ENCODE measurements around the gene FAM20A. TPM values are rescaled to one million over a fixed set of nuclear protein-coding genes. Genes with fewer than 3 reads are reported as not detected.

Gene FAM20A
- total RNA-seq, 1 experiment from 2014 or later: not detected

GRCh38 chr17:68572138-68572842 is 28.9 kb downstream of the FAM20A start:
- POLR2A ChIA-PET: no interaction called here

More at GRCh38 chr17:68572138-68572842, 28.9 kb downstream of the FAM20A start:
- no peaks in the 10 kb centered on the region for H3K79me2 ChIP-seq (ENCODE audit: insufficient read depth, low read length)
- no peaks in the 10 kb centered on the region for H4K20me1 ChIP-seq (ENCODE audit: insufficient read depth)
- no peak overlapping the region for H2AFZ ChIP-seq (ENCODE audit: low read depth, low read length, poor library complexity, severe bottlenecking)
- H3K36me3 ChIP-seq (ENCODE audit: control insufficient read depth in 1 of 2, insufficient read depth in 2 of 2, low read length in 2 of 2): no peaks in the 10 kb centered on the region
- H3K9me3 ChIP-seq (ENCODE audit: control insufficient read depth in 1 of 2, insufficient read depth in 1 of 2, low read depth in 1 of 2, low read length in 2 of 2): no peaks in the 10 kb centered on the region
- RAD21 ChIA-PET (ENCODE audit: low non-redundant PET in 1 of 2, low total read pairs in 2 of 2, uncharacterized antibody in 2 of 2, unreplicated experiment in 2 of 2): no interaction called here
- H3K4me1 ChIP-seq (ENCODE audit: control insufficient read depth in 1 of 2, insufficient read depth in 2 of 2, low read length in 2 of 2): no peaks in the 10 kb centered on the region
- no peak for DNase-seq (ENCODE audit: low read depth, low spot score)
- no peak overlapping the region for H3K27ac ChIP-seq (ENCODE audit: low read depth, low read length)
- no peak for TF ChIP-seq FOSL1 (IDR thresholded peaks at IDR 0.05; ENCODE audit: low read depth)
- no peak for TF ChIP-seq POLR2AphosphoS5 (IDR thresholded peaks at IDR 0.05; ENCODE audit: low read depth, low read length)
- no peak for TF ChIP-seq SRF (IDR thresholded peaks at IDR 0.05; ENCODE audit: low read depth)
- TF ChIP-seq ZNF274 (IDR thresholded peaks at IDR 0.05; ENCODE audit: low read depth, low read length): no peak
- TF ChIP-seq RAD21 (IDR thresholded peaks at IDR 0.05; ENCODE audit: low read depth): no peak
- no peak for TF ChIP-seq JUND (IDR thresholded peaks at IDR 0.05)
- no peak for TF ChIP-seq ZBTB33 (IDR thresholded peaks at IDR 0.05; ENCODE audit: extremely low read depth, insufficient replicate concordance, low read length)
- TF ChIP-seq POLR2A (IDR thresholded peaks at IDR 0.05; ENCODE audit: borderline replicate concordance, extremely low read depth, insufficient read depth, insufficient read length): no peak
- TF ChIP-seq CTCF (IDR thresholded peaks at IDR 0.05 in 2 of 3, conservative IDR thresholded peaks at IDR 0.05 in 1 of 3; ENCODE audit: borderline replicate concordance in 1 of 3, insufficient read depth in 1 of 3, low read depth in 2 of 3, low read length in 2 of 3): no peak
- TF ChIP-seq TCF7L2 (IDR thresholded peaks at IDR 0.05; ENCODE audit: borderline replicate concordance, extremely low read depth, insufficient read depth, insufficient read length): no peak
- TF ChIP-seq EZH2phosphoT487 (IDR thresholded peaks at IDR 0.05; ENCODE audit: borderline replicate concordance): no peak
- no peak for TF ChIP-seq MAX (IDR thresholded peaks at IDR 0.05)
- no peak for TF ChIP-seq EGR1 (IDR thresholded peaks at IDR 0.05; ENCODE audit: low read depth)
- no peak for TF ChIP-seq SP1 (IDR thresholded peaks at IDR 0.05; ENCODE audit: low read depth)
- no peak overlapping the region for H3K4me3 ChIP-seq (replicated peaks in 1 of 2; ENCODE audit: low read depth in 1 of 2, low read length in 2 of 2)
- intact Hi-C loops (cut with micrococcal nuclease): loop anchor here (5.0 kb wide), 1 partner anchor 100 kb away; no protein-coding TSS in a partner anchor
- H3K27me3 ChIP-seq (ENCODE audit: insufficient read depth, low read length): no peaks in the 10 kb centered on the region
- no peaks in the 10 kb centered on the region for H3K9me2 ChIP-seq (ENCODE audit: insufficient read depth)
- H3K9ac ChIP-seq (ENCODE audit: low read length): no peak overlapping the region
- H3K4me2 ChIP-seq (ENCODE audit: low read length): no peak overlapping the region
- CTCF ChIA-PET: no interaction called here
- no peak for ATAC-seq
- BruUV-seq (replicated peaks): no TSS peak

All from HCT116 (cell line).